CD4-positive, alpha-beta T cell treated with Interleukin-12 subunit alpha and Interleukin-12 subunit beta, for 1 hour (primary cell): ENCODE data around the gene SAA1.
"Not testable (repeated sequence)": the region's sequence is repeated elsewhere in the genome, so short reads cannot be mapped to it uniquely, and the experiment has no call there.

Experiments used
- DNase-seq: peaks from one replicate; pipeline ENCODE4 v3.0.0-alpha.2; 2020

The SAA1 gene

GRCh38 chr11:18261721-18262120 lies 4.3 kb upstream of the SAA1 start:
- no peak for DNase-seq

GRCh38 chr11:18262681-18263350 lies 3.2 kb upstream of the SAA1 start:
- not testable (repeated sequence) for DNase-seq

- no peak for DNase-seq
These were observed 2.0 kb upstream of the SAA1 start for GRCh38 chr11:18264035-18264434.

GRCh38 chr11:18264677-18265555 lies 1.1 kb upstream of the SAA1 start:
- no peak for DNase-seq

- DNase-seq: peak; percentile 11
These were observed 1.5 kb downstream of the SAA1 start for GRCh38 chr11:18267335-18268133.

- DNase-seq: not testable (repeated sequence)
These were observed 3.2 kb downstream of the SAA1 start for GRCh38 chr11:18269252-18269651.

GRCh38 chr11:18270102-18270501 lies 4.0 kb downstream of the SAA1 start:
- no peak for DNase-seq

GRCh38 chr11:18271206-18271605 lies 5.1 kb downstream of the SAA1 start:
- DNase-seq: no peak

- DNase-seq: no peak
These were observed 11.7 kb downstream of the SAA1 start for GRCh38 chr11:18277565-18278271.

- peak; percentile 7 for DNase-seq
These were observed 14.5 kb downstream of the SAA1 start for GRCh38 chr11:18280438-18281045.

GRCh38 chr11:18282626-18283025 lies 16.6 kb downstream of the SAA1 start:
- DNase-seq: no peak

GRCh38 chr11:18285841-18286240 lies 19.8 kb downstream of the SAA1 start:
- no peak for DNase-seq

GRCh38 chr11:18288911-18289310 lies 22.8 kb downstream of the SAA1 start:
- no peak for DNase-seq

- no peak for DNase-seq
These were observed 28.8 kb downstream of the SAA1 start for GRCh38 chr11:18294862-18295261.

GRCh38 chr11:18295316-18295715 lies 29.3 kb downstream of the SAA1 start:
- no peak for DNase-seq

- DNase-seq: no peak
These were observed 33.7 kb downstream of the SAA1 start for GRCh38 chr11:18299721-18300120.

GRCh38 chr11:18304745-18305144 lies 38.7 kb downstream of the SAA1 start:
- no peak for DNase-seq

- no peak for DNase-seq
These were observed 41.5 kb downstream of the SAA1 start for GRCh38 chr11:18307461-18308139.

GRCh38 chr11:18308242-18308641 lies 42.2 kb downstream of the SAA1 start:
- DNase-seq: no peak

- no peak for DNase-seq
These were observed 43.6 kb downstream of the SAA1 start for GRCh38 chr11:18309691-18310090.

GRCh38 chr11:18310800-18311340 lies 44.8 kb downstream of the SAA1 start:
- no peak for DNase-seq
